ENCODE results near the gene NAXE. TPM values are rescaled to one million over a fixed set of nuclear protein-coding genes. Genes with fewer than 3 reads are reported as not detected.
"Not testable (repeated sequence)": the region's sequence is repeated elsewhere in the genome, so short reads cannot be mapped to it uniquely, and the experiment has no call there.

NAXE gene
- total RNA-seq, 1 donor from 2014 or later = 44.5 TPM

DNA sequence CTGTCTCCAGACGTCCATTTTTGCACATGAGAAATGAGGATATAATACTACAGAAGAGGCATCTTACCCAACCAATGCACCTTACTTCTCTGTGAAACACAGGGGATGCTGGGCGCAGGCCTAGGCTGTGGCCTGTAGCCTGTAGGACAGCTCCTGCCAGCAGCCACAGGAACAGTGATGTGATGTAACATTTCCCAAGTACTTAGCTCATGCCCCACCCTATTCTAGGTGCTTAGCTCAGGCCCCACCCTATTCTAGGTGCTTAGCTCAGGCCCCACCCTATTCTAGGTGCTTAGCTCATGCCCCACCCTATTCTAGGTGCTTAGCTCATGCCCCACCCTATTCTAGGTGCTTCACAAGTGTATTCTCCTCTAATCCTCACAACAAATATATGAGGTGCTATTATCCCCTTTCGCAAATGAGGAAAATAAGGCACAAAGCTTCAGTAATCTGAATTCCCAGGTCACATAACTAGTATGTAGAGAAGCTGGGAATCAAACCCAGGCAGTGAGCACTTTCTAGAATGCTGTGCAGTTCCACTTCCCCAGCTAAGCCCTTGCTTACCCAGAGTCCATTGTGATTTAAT is 4.6 kb upstream of the NAXE start:
- no peak for DNase-seq
- no peaks in the 10 kb centered on the region for H3K36me3 Mint-ChIP-seq (ENCODE audit: unreplicated experiment)
- TF ChIP-seq, protein P1, sequence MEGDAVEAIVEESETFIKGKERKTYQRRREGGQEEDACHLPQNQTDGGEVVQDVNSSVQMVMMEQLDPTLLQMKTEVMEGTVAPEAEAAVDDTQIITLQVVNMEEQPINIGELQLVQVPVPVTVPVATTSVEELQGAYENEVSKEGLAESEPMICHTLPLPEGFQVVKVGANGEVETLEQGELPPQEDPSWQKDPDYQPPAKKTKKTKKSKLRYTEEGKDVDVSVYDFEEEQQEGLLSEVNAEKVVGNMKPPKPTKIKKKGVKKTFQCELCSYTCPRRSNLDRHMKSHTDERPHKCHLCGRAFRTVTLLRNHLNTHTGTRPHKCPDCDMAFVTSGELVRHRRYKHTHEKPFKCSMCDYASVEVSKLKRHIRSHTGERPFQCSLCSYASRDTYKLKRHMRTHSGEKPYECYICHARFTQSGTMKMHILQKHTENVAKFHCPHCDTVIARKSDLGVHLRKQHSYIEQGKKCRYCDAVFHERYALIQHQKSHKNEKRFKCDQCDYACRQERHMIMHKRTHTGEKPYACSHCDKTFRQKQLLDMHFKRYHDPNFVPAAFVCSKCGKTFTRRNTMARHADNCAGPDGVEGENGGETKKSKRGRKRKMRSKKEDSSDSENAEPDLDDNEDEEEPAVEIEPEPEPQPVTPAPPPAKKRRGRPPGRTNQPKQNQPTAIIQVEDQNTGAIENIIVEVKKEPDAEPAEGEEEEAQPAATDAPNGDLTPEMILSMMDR (IDR thresholded peaks at IDR 0.05; ENCODE audit: partially characterized antibody, unreplicated experiment) = no peak
- peaks cover 2% of the 10 kb centered on the region for H3K9me3 Mint-ChIP-seq (ENCODE audit: unreplicated experiment)
- H3K4me1 Mint-ChIP-seq (ENCODE audit: low read depth, unreplicated experiment) = peaks cover 4% of the 10 kb centered on the region
- H3K27me3 Mint-ChIP-seq (ENCODE audit: unreplicated experiment) = peaks cover 5% of the 10 kb centered on the region
- H3K4me3 Mint-ChIP-seq (ENCODE audit: unreplicated experiment) = no peak overlapping the region
- no peak overlapping the region for H3K27ac Mint-ChIP-seq (ENCODE audit: unreplicated experiment)

GRCh38 chr1:156587927-156588326 is 3.6 kb upstream of the NAXE start:
- not testable (repeated sequence) for H3K9me3 Mint-ChIP-seq (ENCODE audit: unreplicated experiment); H3K4me1 Mint-ChIP-seq (ENCODE audit: low read depth, unreplicated experiment); H3K36me3 Mint-ChIP-seq (ENCODE audit: unreplicated experiment); H3K4me3 Mint-ChIP-seq (ENCODE audit: unreplicated experiment); H3K27me3 Mint-ChIP-seq (ENCODE audit: unreplicated experiment); H3K27ac Mint-ChIP-seq (ENCODE audit: unreplicated experiment); DNase-seq

DNA sequence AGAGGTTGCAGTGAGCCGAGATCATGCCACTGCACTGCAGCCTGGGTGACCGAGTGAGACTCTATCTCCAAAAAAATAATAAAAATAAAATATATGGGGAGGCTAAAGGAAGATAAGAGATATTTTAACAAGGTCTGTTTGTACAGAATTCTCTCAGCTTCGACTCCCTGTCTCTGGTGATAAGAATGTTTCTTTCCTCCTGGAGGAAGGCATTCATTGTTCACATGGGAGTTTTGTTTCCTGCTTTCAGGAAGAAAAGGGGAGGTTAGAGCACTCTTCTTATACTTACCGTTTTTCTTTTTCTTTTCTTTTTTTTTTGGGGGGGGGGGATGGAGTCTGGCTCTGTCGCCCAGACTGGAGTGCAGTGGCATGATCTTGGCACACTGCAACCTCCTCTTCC is 2.0 kb upstream of the NAXE start:
- no peak overlapping the region for H3K4me3 Mint-ChIP-seq (ENCODE audit: unreplicated experiment)
- peaks cover 6% of the 10 kb centered on the region for H3K27me3 Mint-ChIP-seq (ENCODE audit: unreplicated experiment)
- H3K9me3 Mint-ChIP-seq (ENCODE audit: unreplicated experiment) = peaks cover 5% of the 10 kb centered on the region
- no peak for DNase-seq
- no peak overlapping the region for H3K27ac Mint-ChIP-seq (ENCODE audit: unreplicated experiment)
- TF ChIP-seq, protein P1 (IDR thresholded peaks at IDR 0.05; ENCODE audit: partially characterized antibody, unreplicated experiment) = no peak
- H3K36me3 Mint-ChIP-seq (ENCODE audit: unreplicated experiment) = no peaks in the 10 kb centered on the region
- H3K4me1 Mint-ChIP-seq (ENCODE audit: low read depth, unreplicated experiment) = peaks cover 2% of the 10 kb centered on the region

DNA sequence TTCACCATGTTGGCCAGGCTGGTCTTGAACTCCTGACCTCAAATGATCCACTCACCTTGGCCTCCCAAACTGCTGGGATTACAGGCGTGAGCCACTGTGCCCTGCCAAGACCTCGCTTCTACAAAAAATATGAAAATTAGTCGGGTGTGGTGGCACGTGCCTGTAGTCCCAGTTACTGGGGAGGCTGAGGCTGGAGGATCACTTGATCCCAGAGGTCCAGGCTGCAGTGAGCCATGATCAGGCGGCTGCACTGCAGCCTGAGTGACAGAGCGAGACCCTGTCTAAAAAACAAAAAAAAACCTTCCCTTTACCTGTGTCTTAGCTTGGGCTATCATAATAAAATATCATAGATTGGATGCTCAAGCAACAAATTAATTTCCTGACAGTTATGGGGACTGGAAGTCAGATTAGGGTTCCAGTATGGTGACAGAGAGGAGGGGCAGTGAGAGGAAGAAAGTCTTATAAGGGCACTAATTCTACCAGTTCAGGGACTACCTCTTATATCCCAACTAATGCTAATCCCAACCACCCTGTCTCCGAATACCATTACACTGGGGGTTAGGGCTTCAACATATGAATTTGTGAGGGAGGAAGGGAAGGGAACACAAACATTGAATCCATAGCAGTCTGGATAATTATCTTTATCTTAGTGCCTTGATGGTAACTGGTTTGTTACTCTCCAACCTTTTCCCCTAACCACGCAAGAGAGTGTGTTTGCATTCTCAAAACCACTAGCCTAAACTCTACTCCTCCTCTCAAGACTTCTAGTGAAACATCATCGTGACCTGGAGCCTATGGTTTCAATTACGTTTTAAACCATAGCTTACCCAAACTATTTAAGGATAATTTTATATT is 1.0 kb upstream of the NAXE start:
- Mint-ChIP-seq H3K36me3 (ENCODE audit: unreplicated experiment) (no peaks in the 10 kb centered on the region), H3K9me3 (ENCODE audit: unreplicated experiment) (peaks cover 8% of the 10 kb centered on the region), H3K4me3 (ENCODE audit: unreplicated experiment) (peak overlapping the region; percentile 87), H3K27me3 (ENCODE audit: unreplicated experiment) (peaks cover 7% of the 10 kb centered on the region), H3K4me1 (ENCODE audit: low read depth, unreplicated experiment) (peaks cover 2% of the 10 kb centered on the region), H3K27ac (ENCODE audit: unreplicated experiment) (no peak overlapping the region)
- no peak for DNase-seq
- TF ChIP-seq, protein P1 (IDR thresholded peaks at IDR 0.05; ENCODE audit: partially characterized antibody, unreplicated experiment) = no peak

DNA sequence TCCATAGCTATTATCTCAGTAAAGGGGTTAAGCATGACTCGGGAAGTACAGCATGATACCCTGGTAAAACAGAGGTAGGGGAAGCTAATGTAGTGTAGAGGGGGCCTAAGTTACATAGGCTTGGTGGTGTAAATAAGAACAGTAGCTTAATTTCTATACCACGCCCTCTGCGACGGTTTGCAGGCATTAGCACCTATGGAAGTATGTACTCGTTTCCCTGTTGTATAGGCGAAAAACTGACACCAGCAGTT is 470 bp upstream of the NAXE start:
- TF ChIP-seq, protein P1 (IDR thresholded peaks at IDR 0.05; ENCODE audit: partially characterized antibody, unreplicated experiment) = no peak
- no peak for DNase-seq
- Mint-ChIP-seq H3K4me3 (ENCODE audit: unreplicated experiment) (peak overlapping the region; percentile 87), H3K27ac (ENCODE audit: unreplicated experiment) (peak overlapping the region; percentile 62), H3K9me3 (ENCODE audit: unreplicated experiment) (peaks cover 8% of the 10 kb centered on the region), H3K4me1 (ENCODE audit: low read depth, unreplicated experiment) (peaks cover 2% of the 10 kb centered on the region), H3K36me3 (ENCODE audit: unreplicated experiment) (no peaks in the 10 kb centered on the region), H3K27me3 (ENCODE audit: unreplicated experiment) (peaks cover 9% of the 10 kb centered on the region)
